Tibial nerve (tissue), 4 donors: Measurements from ENCODE around the gene MAPT. TPM values are rescaled to one million over a fixed set of nuclear protein-coding genes. Genes with fewer than 3 reads are reported as not detected.
"Not testable (repeated sequence)": the region's sequence is repeated elsewhere in the genome, so short reads cannot be mapped to it uniquely, and the experiment has no call there.

Source experiments
- DNase-seq, 2 donors: peaks; one replicate each; pipeline ENCODE4 v3.0.0-alpha.2; 2019; ENCODE audit warnings: low spot score in 2 of 2
- H3K27ac ChIP-seq, 4 donors: fragments of 200-600 bp; sonication (generic) in 3 of 4; one replicate each; pipeline ENCODE4 v1.5.1; 2017 to 2019; ENCODE audit warnings: mild to moderate bottlenecking in 1 of 4
- H3K27me3 ChIP-seq, 2 donors: fragments of 200-600 bp; sonication (generic) in 1 of 2; one replicate each; pipeline versions ENCODE4 v1.5.1 to v1.6.0; 2017 to 2019
- H3K36me3 ChIP-seq, 3 donors: fragments of 200-600 bp; sonication (generic); one replicate each; pipeline ENCODE4 v1.5.1; 2018 to 2019
- H3K4me1 ChIP-seq, 4 donors: fragments of 200-600 bp; sonication (generic) in 3 of 4; one replicate each; pipeline ENCODE4 v1.5.1; 2017 to 2019
- H3K4me3 ChIP-seq, 4 donors: fragments of 200-600 bp; sonication (generic) in 3 of 4; one replicate each; pipeline ENCODE4 v1.5.1; 2017 to 2019; ENCODE audit warnings: mild to moderate bottlenecking in 1 of 4, moderate library complexity in 1 of 4
- H3K9me3 ChIP-seq, 4 donors: fragments of 200-600 bp; sonication (generic) in 3 of 4; one replicate each; pipeline ENCODE4 v1.5.1; 2017 to 2019
- CTCF ChIP-seq, 5 experiments: fragments of 200-600 bp in 3 of 5; fragments of 450-650 bp in 2 of 5; sonication (generic) in 3 of 5; IDR thresholded peaks; one replicate each; pipeline ENCODE4 v1.5.1; 2016 to 2019; ENCODE audit warnings: antibody characterized with exemption in 5 of 5, mild to moderate bottlenecking in 3 of 5, moderate library complexity in 2 of 5
- EP300 ChIP-seq, 2 donors: sonication (generic); formaldehyde crosslinking; IDR thresholded peaks; one replicate each; pipeline ENCODE4 v1.6.1; 2017; ENCODE audit warnings: antibody characterized with exemption in 2 of 2, mild to moderate bottlenecking in 1 of 2
- POLR2A ChIP-seq, 2 donors: fragments of 450-650 bp; IDR thresholded peaks; one replicate each; pipeline ENCODE4 v1.6.1; 2017; ENCODE audit warnings: antibody characterized with exemption in 2 of 2, mild to moderate bottlenecking in 2 of 2, moderate library complexity in 2 of 2
- WGBS, 2 donors: methylation state at CpG; one replicate each; pipeline ENCODE4 v1.1.5; 2018; 5-methylcytosine and 5-hydroxymethylcytosine counted together
- total RNA-seq, 4 donors: library from RNA; depleted of rRNA; stranded (reverse); fragments of >200 nt; gene quantifications; one replicate each; pipeline ENCODE4 v1.1.0, GENCODE V29; 2016

The MAPT gene
- total RNA-seq, 4 donors from 2014 or later: 2.5 to 3.1 (median 2.8) TPM

GRCh38 chr17:45935710-45936509 lies 41.6 kb downstream of the MAPT start:
- peaks cover 0 to 7% (median 0%) of the 10 kb centered on the region in 4 donors for H3K4me1 ChIP-seq
- H3K27me3 ChIP-seq: no peaks in the 10 kb centered on the region
- no peak overlapping the region for H3K27ac ChIP-seq
- H3K9me3 ChIP-seq: no peaks in the 10 kb centered on the region
- TF ChIP-seq POLR2A (IDR thresholded peaks at IDR 0.05) (no peak), CTCF (IDR thresholded peaks at IDR 0.05) (no peak), EP300 (IDR thresholded peaks at IDR 0.05) (no peak)
- no peak overlapping the region for H3K4me3 ChIP-seq
- H3K36me3 ChIP-seq: no peaks in the 10 kb centered on the region
- no peak for DNase-seq
- WGBS, 2 donors: 78 to 81% methylated on average over 10 of the region's 10 CpGs

- Histone ChIP-seq H3K4me3 (no peak overlapping the region), H3K36me3 (no peaks in the 10 kb centered on the region), H3K27ac (no peak overlapping the region), H3K4me1 (peaks cover 0 to 12% (median 0%) of the 10 kb centered on the region in 4 donors), H3K9me3 (no peaks in the 10 kb centered on the region), H3K27me3 (no peaks in the 10 kb centered on the region)
- 66 to 76% methylated on average over 4 of the region's 4 CpGs for WGBS, 2 donors
- TF ChIP-seq CTCF (IDR thresholded peaks at IDR 0.05): no peak
- TF ChIP-seq POLR2A (IDR thresholded peaks at IDR 0.05): no peak
- no peak for TF ChIP-seq EP300 (IDR thresholded peaks at IDR 0.05)
- no peak for DNase-seq
Measured at GRCh38 chr17:45936610-45937009, 42.3 kb downstream of the MAPT start.

- not testable (repeated sequence) for H3K36me3 ChIP-seq, DNase-seq, H3K9me3 ChIP-seq, H3K27me3 ChIP-seq, H3K4me3 ChIP-seq, H3K27ac ChIP-seq
- peaks cover 0 to 17% (median 0%) of the 10 kb centered on the region in 4 donors for H3K4me1 ChIP-seq
Measured at GRCh38 chr17:45937186-45937585, 42.8 kb downstream of the MAPT start.

- H3K27ac ChIP-seq: no peak overlapping the region
Measured at GRCh38 chr17:45939395-45939794, 45.0 kb downstream of the MAPT start.

GRCh38 chr17:45940293-45940692 lies 45.9 kb downstream of the MAPT start:
- TF ChIP-seq EP300 (IDR thresholded peaks at IDR 0.05) (no peak), CTCF (IDR thresholded peaks at IDR 0.05) (no peak), POLR2A (IDR thresholded peaks at IDR 0.05) (no peak)
- Histone ChIP-seq H3K27ac (peak overlapping the region in 1 of 4 donors; percentile 52), H3K9me3 (no peaks in the 10 kb centered on the region), H3K27me3 (no peaks in the 10 kb centered on the region), H3K4me1 (peaks cover 0 to 24% (median 0%) of the 10 kb centered on the region in 4 donors), H3K36me3 (no peaks in the 10 kb centered on the region), H3K4me3 (no peak overlapping the region)
- no peak for DNase-seq
- 77 to 84% methylated on average over 4 of the region's 4 CpGs for WGBS, 2 donors

More at GRCh38 chr17:45939395-45939794, 45.0 kb downstream of the MAPT start:
- TF ChIP-seq EP300 (IDR thresholded peaks at IDR 0.05) (no peak), CTCF (IDR thresholded peaks at IDR 0.05) (no peak), POLR2A (IDR thresholded peaks at IDR 0.05) (no peak)
- no peaks in the 10 kb centered on the region for H3K9me3 ChIP-seq
- 55 to 71% methylated on average over 5 of the region's 5 CpGs for WGBS, 2 donors
- peaks cover 0 to 24% (median 0%) of the 10 kb centered on the region in 4 donors for H3K4me1 ChIP-seq
- H3K36me3 ChIP-seq: no peaks in the 10 kb centered on the region
- no peak for DNase-seq
- no peaks in the 10 kb centered on the region for H3K27me3 ChIP-seq
- no peak overlapping the region for H3K4me3 ChIP-seq
